Choroid plexus epithelial cell (primary cell): Measurements from ENCODE around the gene STOML1.

Source experiments
- DNase-seq: peaks from one replicate; pipeline ENCODE4 v3.0.0-alpha.2; 2010; ENCODE audit warnings: low read depth
- H3K4me3 ChIP-seq: 2 replicates; pipeline ENCODE4 v1.5.1; 2011; ENCODE audit warnings: low read depth, mild to moderate bottlenecking, control low read depth, low read length, moderate library complexity
- CTCF ChIP-seq: conservative IDR thresholded peaks from 2 replicates; pipeline ENCODE4 v1.5.1; 2011; ENCODE audit warnings: low read depth, mild to moderate bottlenecking, control low read depth, inconsistent platforms, low read length, moderate library complexity

The STOML1 gene

GRCh38 chr15:73992594-73992898, 451 bp upstream of the STOML1 start:
- H3K4me3 ChIP-seq = peak overlapping the region; percentile 40

GRCh38 chr15:73991260-73991659, 835 bp downstream of the STOML1 start:
- TF ChIP-seq CTCF = no peak
- peak overlapping the region; percentile 73 for H3K4me3 ChIP-seq
- DNase-seq = no peak

More at GRCh38 chr15:73992594-73992898, 451 bp upstream of the STOML1 start:
- no peak for DNase-seq
- no peak for TF ChIP-seq CTCF

GRCh38 chr15:73990250-73991005, 1.7 kb downstream of the STOML1 start:
- no peak overlapping the region for H3K4me3 ChIP-seq
- no peak for TF ChIP-seq CTCF
- DNase-seq = no peak

GRCh38 chr15:73989001-73989798, 2.9 kb downstream of the STOML1 start:
- H3K4me3 ChIP-seq = no peak overlapping the region
- peak; percentile 90 for DNase-seq
- no peak for TF ChIP-seq CTCF

GRCh38 chr15:73988445-73988969, 3.6 kb downstream of the STOML1 start:
- no peak overlapping the region for H3K4me3 ChIP-seq
- DNase-seq = no peak
- no peak for TF ChIP-seq CTCF

- no peak for TF ChIP-seq CTCF
- DNase-seq = peak; percentile 56
- no peak overlapping the region for H3K4me3 ChIP-seq
These were observed 4.2 kb downstream of the STOML1 start for GRCh38 chr15:73987681-73988444.
